HepG2 (cell line): ENCODE results near the gene E2F1. TPM values are rescaled to one million over a fixed set of nuclear protein-coding genes. Genes with fewer than 3 reads are reported as not detected.

Experiments used
- ARNT2 ChIP-seq: sonication (generic); formaldehyde crosslinking; IDR thresholded peaks from 2 replicates; pipeline ENCODE4 v1.8.0; 2022; ENCODE audit warnings: mild to moderate bottlenecking, low read depth, missing genetic modification reagents, moderate library complexity
- ASH2L ChIP-seq: fragments of 300-600, 200-600 bp; sonication (generic); IDR thresholded peaks from 2 replicates; pipeline ENCODE4 v1.7.0; 2017; ENCODE audit warnings: low read depth, mild to moderate bottlenecking, moderate library complexity, mixed read lengths, low read length; ENCODE audit not compliant: insufficient read length
- GRHL1 ChIP-seq: sonication (generic); formaldehyde crosslinking; conservative IDR thresholded peaks from 2 replicates; pipeline ENCODE4 v1.8.0; 2022; ENCODE audit warnings: missing genetic modification reagents
- MXI1 ChIP-seq: IDR thresholded peaks from 3 replicates; pipeline ENCODE4 v1.6.1; 2012; ENCODE audit warnings: low read depth, low read length, inconsistent platforms, borderline replicate concordance
- NR2C2 ChIP-seq: sonication (generic); formaldehyde crosslinking; IDR thresholded peaks from 2 replicates; pipeline ENCODE4 v1.4.0; 2020; ENCODE audit warnings: missing genetic modification reagents, mild to moderate bottlenecking, moderate library complexity, borderline replicate concordance
- NR2F1 ChIP-seq, 2 experiments: fragments of 450-650 bp in 1 of 2; formaldehyde crosslinking in 1 of 2; IDR thresholded peaks; 2 replicates each; pipeline versions ENCODE4 v1.5.0 to v1.6.1; 2016 to 2020; ENCODE audit warnings: mild to moderate bottlenecking in 1 of 2, missing compliant biosample characterization in 1 of 2, missing genetic modification reagents in 1 of 2, moderate library complexity in 1 of 2
- SMARCC2 ChIP-seq: fragments of 450-650 bp; IDR thresholded peaks from 2 replicates; pipeline ENCODE4 v1.6.1; 2017; ENCODE audit warnings: antibody characterized with exemption, mild to moderate bottlenecking
- THAP11 ChIP-seq: IDR thresholded peaks from 2 replicates; pipeline ENCODE4 v1.6.1; 2016; ENCODE audit warnings: missing biosample characterization, missing genetic modification reagents
- ZNF329 ChIP-seq: sonication (generic); formaldehyde crosslinking; IDR thresholded peaks from 2 replicates; pipeline ENCODE4 v1.9.0; 2021; ENCODE audit warnings: low read depth, mild to moderate bottlenecking, missing genetic modification reagents
- ZNF431 ChIP-seq: sonication (generic); formaldehyde crosslinking; IDR thresholded peaks from 2 replicates; pipeline ENCODE4 v1.9.0; 2022; ENCODE audit warnings: missing genetic modification reagents, low read depth, mild to moderate bottlenecking, borderline replicate concordance
- polyA plus RNA-seq, 8 experiments: library from polyadenylated mRNA; depleted of rRNA in 3 of 8; stranded (reverse) in 7 of 8; unstranded in 1 of 8; fragments of >200 nt; fragmentation: Illumina TruSeq in 4 of 8; extraction: Trizol in 4 of 8; gene quantifications; 2 replicates each; pipeline versions ENCODE4 v1.2.1 to v1.2.3, GENCODE V29; 2011 to 2016; ENCODE audit warnings: low read depth in 4 of 8, missing spikeins in 1 of 8, mixed read lengths in 1 of 8; ENCODE audit not compliant: insufficient read depth in 1 of 8
- total RNA-seq, 5 experiments: library from RNA; depleted of rRNA; stranded (reverse); fragments of >200 nt; fragmentation: Illumina TruSeq; extraction: Trizol; gene quantifications; 2 replicates each; pipeline ENCODE4 v1.2.3, GENCODE V29; 2016; ENCODE audit warnings: low read depth in 1 of 5
- TF ChIP-seq, protein P1 (sequence below): sonication (generic); formaldehyde crosslinking; IDR thresholded peaks from 2 replicates; pipeline ENCODE4 v1.5.0; 2020; ENCODE audit warnings: missing genetic modification reagents
- TF ChIP-seq, protein P2 (sequence below): sonication (generic); formaldehyde crosslinking; IDR thresholded peaks from one replicate; pipeline ENCODE4 v1.5.1; 2020; ENCODE audit warnings: mild to moderate bottlenecking, missing genetic modification reagents; ENCODE audit errors: not compliant biosample characterization
- TF ChIP-seq, protein P3 (sequence below): sonication (generic); formaldehyde crosslinking; IDR thresholded peaks from 2 replicates; pipeline ENCODE4 v1.5.1; 2020; ENCODE audit warnings: mild to moderate bottlenecking, missing genetic modification reagents

The E2F1 gene
- total and polyA plus RNA-seq, 2 of the 13 experiments (the other 11 are each of a cell fraction or from before 2014, with no cell fraction given) = 25.5 to 39.4 TPM

DNA sequence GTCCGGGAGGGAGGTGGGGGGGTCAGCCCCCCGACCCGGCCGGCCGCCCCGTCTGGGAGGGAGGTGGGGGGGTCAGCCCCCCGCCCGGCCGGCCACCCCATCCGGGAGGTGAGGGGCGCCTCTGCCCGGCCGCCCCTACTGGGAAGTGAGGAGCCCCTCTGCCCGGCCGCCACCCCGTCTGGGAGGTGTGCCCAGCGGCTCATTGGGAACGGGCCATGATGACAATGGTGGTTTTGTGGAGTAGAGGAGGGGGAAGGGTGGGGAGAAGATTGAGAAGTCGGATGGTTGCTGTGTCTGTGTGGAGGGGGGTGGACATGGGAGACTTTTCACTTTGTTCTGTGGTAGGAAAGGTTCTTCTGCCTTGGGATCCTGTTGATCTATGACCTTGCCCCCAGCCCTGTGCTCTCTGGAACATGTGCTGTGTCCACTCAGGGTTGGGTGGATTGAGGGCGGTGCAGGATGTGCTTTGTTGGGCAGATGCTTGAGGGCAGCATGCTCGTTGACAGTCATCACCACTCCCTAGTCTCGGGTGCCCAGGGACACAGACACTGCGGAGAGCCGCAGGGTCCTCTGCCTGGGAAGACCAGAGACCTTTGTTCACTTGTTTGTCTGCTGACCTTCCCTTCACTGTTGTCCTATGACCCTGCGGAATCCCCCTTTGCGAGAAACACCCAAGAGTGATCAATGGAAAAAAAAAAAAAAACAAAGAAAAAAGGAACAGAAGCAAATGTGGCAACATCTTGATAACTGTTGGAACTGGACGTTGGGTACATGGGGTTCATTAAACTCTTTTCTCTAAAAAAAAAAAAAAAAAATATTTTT lies 15.7 kb upstream of the E2F1 start (continued):
- TF ChIP-seq GRHL1 (CRISPR knock-in tag) (no peak), ARNT2 (no peak; the same call in 1 of the 2 replicates), SMARCC2 (no peak), ASH2L (no peak), ZNF329 (CRISPR knock-in tag) (no peak), ZNF431 (CRISPR knock-in tag) (peak; percentile 91; the same call in 1 of the 2 replicates), NR2F1 (CRISPR knock-in tag; IDR thresholded peaks at IDR 0.05) (peak in 1 of 2 experiments; percentile 75; a peak in 2 of 4 replicates), THAP11 (CRISPR knock-in tag) (peak; percentile 49; the same call in 1 of the 2 replicates), MXI1 (no peak), NR2C2 (CRISPR knock-in tag) (peak; percentile 93)
- TF ChIP-seq, protein P1, sequence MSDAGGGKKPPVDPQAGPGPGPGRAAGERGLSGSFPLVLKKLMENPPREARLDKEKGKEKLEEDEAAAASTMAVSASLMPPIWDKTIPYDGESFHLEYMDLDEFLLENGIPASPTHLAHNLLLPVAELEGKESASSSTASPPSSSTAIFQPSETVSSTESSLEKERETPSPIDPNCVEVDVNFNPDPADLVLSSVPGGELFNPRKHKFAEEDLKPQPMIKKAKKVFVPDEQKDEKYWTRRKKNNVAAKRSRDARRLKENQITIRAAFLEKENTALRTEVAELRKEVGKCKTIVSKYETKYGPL (CRISPR knock-in tag) = no peak
- TF ChIP-seq, protein P2, sequence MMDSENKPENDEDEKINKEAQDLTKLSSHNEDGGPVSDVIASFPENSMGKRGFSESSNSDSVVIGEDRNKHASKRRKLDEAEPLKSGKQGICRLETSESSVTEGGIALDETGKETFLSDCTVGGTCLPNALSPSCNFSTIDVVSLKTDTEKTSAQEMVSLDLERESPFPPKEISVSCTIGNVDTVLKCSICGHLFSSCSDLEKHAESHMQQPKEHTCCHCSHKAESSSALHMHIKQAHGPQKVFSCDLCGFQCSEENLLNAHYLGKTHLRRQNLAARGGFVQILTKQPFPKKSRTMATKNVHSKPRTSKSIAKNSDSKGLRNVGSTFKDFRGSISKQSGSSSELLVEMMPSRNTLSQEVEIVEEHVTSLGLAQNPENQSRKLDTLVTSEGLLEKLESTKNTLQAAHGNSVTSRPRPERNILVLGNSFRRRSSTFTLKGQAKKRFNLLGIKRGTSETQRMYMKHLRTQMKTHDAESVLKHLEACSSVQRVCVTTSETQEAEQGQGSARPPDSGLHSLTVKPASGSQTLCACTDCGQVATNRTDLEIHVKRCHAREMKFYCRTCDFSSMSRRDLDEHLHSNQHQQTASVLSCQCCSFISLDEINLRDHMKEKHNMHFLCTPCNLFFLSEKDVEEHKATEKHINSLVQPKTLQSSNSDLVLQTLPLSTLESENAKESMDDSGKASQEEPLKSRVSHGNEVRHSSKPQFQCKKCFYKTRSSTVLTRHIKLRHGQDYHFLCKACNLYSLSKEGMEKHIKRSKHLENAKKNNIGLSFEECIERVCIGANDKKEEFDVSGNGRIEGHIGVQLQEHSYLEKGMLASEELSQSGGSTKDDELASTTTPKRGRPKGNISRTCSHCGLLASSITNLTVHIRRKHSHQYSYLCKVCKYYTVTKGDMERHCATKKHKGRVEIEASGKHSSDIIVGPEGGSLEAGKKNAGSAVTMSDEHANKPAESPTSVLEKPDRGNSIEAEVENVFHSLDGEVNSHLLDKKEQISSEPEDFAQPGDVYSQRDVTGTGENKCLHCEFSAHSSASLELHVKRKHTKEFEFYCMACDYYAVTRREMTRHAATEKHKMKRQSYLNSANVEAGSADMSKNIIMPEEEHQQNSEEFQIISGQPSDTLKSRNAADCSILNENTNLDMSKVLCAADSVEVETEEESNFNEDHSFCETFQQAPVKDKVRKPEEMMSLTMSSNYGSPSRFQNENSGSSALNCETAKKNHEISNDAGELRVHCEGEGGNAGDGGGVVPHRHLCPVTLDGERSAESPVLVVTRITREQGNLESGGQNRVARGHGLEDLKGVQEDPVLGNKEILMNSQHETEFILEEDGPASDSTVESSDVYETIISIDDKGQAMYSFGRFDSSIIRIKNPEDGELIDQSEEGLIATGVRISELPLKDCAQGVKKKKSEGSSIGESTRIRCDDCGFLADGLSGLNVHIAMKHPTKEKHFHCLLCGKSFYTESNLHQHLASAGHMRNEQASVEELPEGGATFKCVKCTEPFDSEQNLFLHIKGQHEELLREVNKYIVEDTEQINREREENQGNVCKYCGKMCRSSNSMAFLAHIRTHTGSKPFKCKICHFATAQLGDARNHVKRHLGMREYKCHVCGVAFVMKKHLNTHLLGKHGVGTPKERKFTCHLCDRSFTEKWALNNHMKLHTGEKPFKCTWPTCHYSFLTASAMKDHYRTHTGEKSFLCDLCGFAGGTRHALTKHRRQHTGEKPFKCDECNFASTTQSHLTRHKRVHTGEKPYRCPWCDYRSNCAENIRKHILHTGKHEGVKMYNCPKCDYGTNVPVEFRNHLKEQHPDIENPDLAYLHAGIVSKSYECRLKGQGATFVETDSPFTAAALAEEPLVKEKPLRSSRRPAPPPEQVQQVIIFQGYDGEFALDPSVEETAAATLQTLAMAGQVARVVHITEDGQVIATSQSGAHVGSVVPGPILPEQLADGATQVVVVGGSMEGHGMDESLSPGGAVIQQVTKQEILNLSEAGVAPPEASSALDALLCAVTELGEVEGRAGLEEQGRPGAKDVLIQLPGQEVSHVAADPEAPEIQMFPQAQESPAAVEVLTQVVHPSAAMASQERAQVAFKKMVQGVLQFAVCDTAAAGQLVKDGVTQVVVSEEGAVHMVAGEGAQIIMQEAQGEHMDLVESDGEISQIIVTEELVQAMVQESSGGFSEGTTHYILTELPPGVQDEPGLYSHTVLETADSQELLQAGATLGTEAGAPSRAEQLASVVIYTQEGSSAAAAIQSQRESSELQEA = peak; percentile 31
- TF ChIP-seq, protein P3, sequence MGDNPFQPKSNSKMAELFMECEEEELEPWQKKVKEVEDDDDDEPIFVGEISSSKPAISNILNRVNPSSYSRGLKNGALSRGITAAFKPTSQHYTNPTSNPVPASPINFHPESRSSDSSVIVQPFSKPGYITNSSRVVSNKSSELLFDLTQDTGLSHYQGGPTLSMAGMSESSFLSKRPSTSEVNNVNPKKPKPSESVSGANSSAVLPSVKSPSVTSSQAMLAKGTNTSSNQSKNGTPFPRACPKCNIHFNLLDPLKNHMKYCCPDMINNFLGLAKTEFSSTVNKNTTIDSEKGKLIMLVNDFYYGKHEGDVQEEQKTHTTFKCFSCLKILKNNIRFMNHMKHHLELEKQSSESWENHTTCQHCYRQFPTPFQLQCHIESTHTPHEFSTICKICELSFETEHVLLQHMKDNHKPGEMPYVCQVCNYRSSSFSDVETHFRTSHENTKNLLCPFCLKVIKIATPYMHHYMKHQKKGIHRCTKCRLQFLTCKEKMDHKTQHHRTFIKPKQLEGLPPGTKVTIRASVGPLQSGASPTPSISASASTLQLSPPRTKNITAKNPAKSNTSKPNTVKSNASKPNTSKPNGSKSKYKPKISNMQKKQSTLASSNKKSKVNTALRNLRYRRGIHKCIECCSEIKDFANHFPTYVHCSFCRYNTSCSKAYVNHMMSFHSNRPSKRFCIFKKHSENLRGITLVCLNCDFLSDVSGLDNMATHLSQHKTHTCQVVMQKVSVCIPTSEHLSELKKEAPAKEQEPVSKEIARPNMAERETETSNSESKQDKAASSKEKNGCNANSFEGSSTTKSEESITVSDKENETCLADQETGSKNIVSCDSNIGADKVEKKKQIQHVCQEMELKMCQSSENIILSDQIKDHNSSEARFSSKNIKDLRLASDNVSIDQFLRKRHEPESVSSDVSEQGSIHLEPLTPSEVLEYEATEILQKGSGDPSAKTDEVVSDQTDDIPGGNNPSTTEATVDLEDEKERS (CRISPR knock-in tag) = peak; percentile 89; the same call in 1 of the 2 replicates
